ENCODE results near the gene XXYLT1.
"Not testable (repeated sequence)": the region's sequence is repeated elsewhere in the genome, so short reads cannot be mapped to it uniquely, and the experiment has no call there.

The XXYLT1 gene

GRCh38 chr3:195249858-195250464 is 21.0 kb downstream of the XXYLT1 start:
- DNase-seq = no peak

- no peak for DNase-seq
Observed at GRCh38 chr3:195249057-195249770, 21.7 kb downstream of the XXYLT1 start.

- no peak for DNase-seq
Observed at GRCh38 chr3:195248281-195248680, 22.7 kb downstream of the XXYLT1 start.

GRCh38 chr3:195247863-195248189 is 23.1 kb downstream of the XXYLT1 start:
- no peak for DNase-seq

DNA sequence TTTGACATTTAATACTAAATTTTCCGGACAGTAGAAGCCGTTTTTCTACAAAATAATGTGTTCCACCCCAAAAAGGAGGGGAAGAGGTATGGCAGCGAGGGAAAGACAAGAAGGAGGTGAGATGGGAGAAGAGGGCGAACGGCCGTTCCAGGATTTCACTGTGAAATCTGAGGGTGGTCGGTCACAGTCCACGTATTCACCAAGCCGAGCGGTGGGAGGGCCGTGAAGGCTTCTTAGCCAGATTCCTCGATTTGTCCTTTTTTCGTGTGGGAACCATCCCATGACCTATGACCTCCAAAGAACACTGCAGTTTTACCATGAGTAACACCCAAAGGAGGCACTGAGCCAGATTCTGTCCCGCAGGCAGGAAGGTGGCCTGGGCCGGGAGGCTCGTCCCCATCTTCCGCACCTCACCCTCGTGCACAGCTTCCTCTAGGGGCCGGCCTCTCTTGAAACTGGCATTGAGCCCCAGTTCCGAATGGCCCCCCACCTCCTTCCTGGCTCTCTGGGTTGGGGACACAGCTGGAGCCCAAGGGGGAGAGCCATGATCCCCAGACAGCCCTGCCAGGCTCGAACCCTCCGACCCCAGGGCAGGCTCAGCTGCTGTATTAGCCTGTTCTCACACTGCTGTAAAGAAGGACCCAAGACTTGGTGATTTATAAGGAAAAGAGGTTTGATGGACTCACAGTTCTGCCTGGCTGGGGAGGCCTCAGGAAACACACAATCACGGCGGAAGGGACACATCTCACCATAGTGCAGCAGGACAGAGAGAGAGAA is 23.7 kb downstream of the XXYLT1 start:
- DNase-seq = no peak

- no peak for DNase-seq
Observed at GRCh38 chr3:195246581-195246995, 24.4 kb downstream of the XXYLT1 start.

DNA sequence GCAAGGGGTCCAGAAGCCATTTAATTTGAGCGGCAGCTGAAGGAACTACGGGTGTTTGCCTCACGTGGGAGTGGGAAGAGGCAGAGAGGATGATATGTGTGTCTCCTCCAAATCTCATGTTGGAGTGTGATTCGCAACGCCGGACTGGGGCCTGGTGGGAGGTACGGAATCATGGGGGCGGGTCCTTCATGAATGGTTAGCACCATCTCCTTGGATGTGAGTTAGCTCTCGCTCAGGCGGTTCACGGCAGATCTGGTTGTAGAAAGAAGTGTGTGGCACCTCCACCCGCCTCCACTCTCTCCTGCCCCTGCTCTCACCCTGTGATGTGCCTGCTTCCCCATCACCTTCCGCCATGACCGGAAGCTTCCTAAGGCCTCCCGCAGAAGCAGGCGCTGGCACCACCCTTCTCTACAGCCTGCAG is 25.4 kb downstream of the XXYLT1 start:
- DNase-seq = no peak

GRCh38 chr3:195241592-195242355 is 29.2 kb downstream of the XXYLT1 start:
- DNase-seq = no peak

DNA sequence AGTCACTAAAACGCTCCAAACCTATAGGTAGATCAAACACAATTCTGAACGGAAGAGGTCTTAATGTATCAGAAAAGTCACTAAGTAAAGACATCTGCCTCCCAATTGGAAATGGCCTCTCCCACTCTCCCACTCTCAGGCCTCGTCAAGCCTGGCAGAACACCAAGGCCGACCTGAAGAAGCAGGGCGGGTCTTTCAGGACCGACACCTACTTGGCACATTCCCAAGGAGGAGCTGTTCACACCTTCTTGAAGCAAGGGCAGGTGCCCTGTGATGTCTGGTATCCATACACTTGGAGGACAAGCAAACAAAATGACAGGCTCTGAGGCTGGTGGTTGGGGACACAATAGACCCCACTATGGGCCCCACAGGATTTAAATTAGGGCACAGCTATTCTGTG is 30.0 kb downstream of the XXYLT1 start:
- no peak for DNase-seq

- no peak for DNase-seq
Observed at GRCh38 chr3:195240171-195240701, 30.7 kb downstream of the XXYLT1 start.

DNA sequence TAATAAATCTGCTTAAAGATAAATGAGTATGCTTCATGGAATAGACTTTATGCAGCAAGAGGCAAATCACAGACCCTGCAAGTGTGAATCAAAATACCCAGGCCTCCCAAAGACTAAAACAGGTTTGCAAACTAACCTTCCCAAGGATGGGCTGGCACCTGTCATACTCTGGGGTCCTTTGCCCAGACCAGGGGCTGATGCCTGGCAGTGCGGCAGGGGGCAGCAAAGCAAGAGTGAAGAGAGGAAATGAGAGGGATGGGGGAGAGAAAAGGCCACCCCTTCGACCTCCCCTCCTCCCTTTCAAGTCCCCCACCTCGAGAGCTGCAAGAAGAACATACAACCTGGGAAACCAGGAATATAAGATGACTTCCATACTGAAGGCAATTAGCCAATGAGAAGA is 31.8 kb downstream of the XXYLT1 start:
- no peak for DNase-seq

GRCh38 chr3:195238586-195239118 is 32.3 kb downstream of the XXYLT1 start:
- no peak for DNase-seq

GRCh38 chr3:195238081-195238571 is 32.8 kb downstream of the XXYLT1 start:
- DNase-seq = no peak

GRCh38 chr3:195236801-195237570 is 34.0 kb downstream of the XXYLT1 start:
- no peak for DNase-seq

DNA sequence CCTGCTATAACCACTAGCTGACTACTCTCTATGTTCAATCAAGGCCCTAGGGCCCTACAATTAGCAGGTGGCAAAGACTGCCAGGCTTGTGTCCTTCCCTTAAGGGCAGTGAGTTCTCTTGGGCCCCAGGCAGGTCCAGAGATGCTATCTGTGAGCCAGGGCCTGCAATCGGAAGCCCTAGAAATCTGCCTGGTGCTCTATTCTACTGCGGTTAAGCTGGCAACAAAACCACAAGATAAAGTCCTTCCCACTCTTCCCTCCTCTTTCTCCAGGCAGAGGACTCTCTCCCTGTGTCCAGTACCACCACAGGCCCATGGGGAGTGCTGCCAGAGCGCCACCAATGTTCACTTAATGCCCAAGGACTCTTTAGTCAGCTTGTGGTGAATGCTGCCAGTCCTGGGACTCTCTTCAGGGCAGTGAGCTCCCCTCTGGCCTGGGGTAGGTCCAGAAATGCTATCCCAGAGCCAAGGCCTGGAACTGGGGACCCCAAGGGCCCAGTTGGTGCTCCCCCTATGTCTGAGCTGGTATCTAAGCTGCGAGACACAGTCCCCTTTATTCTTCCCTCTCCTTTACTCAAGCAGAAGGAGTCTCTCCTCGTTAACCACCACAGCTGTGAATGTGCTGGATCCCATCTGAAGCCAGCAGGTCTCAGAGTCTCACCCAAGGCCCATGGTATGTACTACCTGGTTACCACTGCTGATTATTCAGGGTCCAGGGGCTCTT is 34.7 kb downstream of the XXYLT1 start:
- DNase-seq = no peak

- DNase-seq = no peak
Observed at GRCh38 chr3:195230244-195230643, 40.7 kb downstream of the XXYLT1 start.

GRCh38 chr3:195228886-195229285 is 42.1 kb downstream of the XXYLT1 start:
- DNase-seq = not testable (repeated sequence)

DNA sequence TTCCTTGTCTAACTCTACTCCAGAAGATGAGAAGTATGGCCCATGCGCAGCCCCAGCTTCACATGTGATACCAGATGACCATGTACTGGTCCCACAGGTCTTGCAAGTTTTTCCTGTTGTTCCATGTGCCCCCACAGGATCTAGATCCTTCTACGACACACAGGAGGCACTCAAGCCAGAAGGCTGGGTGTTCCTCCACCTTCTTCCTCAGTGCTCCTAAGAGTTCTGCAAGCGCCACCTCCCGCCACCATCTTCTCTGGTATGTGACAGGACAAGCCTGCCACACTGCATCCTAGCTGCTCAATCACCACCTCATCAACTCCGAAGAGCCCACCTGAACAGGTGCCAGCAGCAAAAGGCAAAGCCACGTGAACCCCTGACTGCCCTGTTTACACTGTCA is 43.1 kb downstream of the XXYLT1 start:
- DNase-seq = no peak

- no peak for DNase-seq
Observed at GRCh38 chr3:195226900-195227447, 44.0 kb downstream of the XXYLT1 start.

- no peak for DNase-seq
Observed at GRCh38 chr3:195226445-195226844, 44.5 kb downstream of the XXYLT1 start.
